Neutrophil (primary cell): ENCODE data around the gene GRIK2.

Experiments
- H3K27ac ChIP-seq: fragments of 200-600 bp; sonication (generic); 2 replicates; pipeline ENCODE4 v1.5.1; 2016; ENCODE audit warnings: mild to moderate bottlenecking, moderate library complexity
- H3K27me3 ChIP-seq: fragments of 200-600 bp; sonication (generic); 2 replicates; pipeline ENCODE4 v1.6.0; 2016; ENCODE audit warnings: mild to moderate bottlenecking
- H3K36me3 ChIP-seq: fragments of 200-600 bp; sonication (generic); 2 replicates; pipeline ENCODE4 v1.5.1; 2017
- H3K4me1 ChIP-seq, 2 experiments: fragments of 200-600 bp in 1 of 2; sonication (generic) in 1 of 2; 1 replicate in 1 of 2; 2 replicates in 1 of 2; pipeline versions ENCODE4 v1.5.1 to v1.6.1; 2013 to 2016; ENCODE audit warnings: low read depth in 1 of 2, low read length in 1 of 2, mild to moderate bottlenecking in 1 of 2, moderate library complexity in 1 of 2; ENCODE audit not compliant: control insufficient read depth in 1 of 2, insufficient read depth in 1 of 2
- H3K4me3 ChIP-seq, 2 experiments: fragments of 200-600 bp in 1 of 2; sonication (generic) in 1 of 2; 1 replicate in 1 of 2; 2 replicates in 1 of 2; pipeline ENCODE4 v1.5.1; 2013 to 2016; ENCODE audit warnings: low read depth in 1 of 2, low read length in 1 of 2, mild to moderate bottlenecking in 1 of 2, moderate library complexity in 1 of 2
- H3K9me3 ChIP-seq: fragments of 200-600 bp; sonication (generic); 2 replicates; pipeline ENCODE4 v1.5.1; 2016
- CTCF ChIP-seq: fragments of 200-600 bp; sonication (generic); IDR thresholded peaks from 2 replicates; pipeline ENCODE4 v1.5.1; 2016; ENCODE audit warnings: antibody characterized with exemption

Gene GRIK2

GRCh38 chr6:101558712-101559111 is 165.2 kb downstream of the GRIK2 start:
- Histone ChIP-seq H3K4me1 (no peaks in the 10 kb centered on the region), H3K4me3 (no peak overlapping the region), H3K27ac (no peak overlapping the region), H3K27me3 (no peaks in the 10 kb centered on the region), H3K36me3 (no peaks in the 10 kb centered on the region), H3K9me3 (no peaks in the 10 kb centered on the region)
- TF ChIP-seq CTCF, result no peak

- no peaks in the 10 kb centered on the region for H3K36me3 ChIP-seq
- H3K4me3 ChIP-seq, result no peak overlapping the region
- H3K9me3 ChIP-seq, result no peaks in the 10 kb centered on the region
- no peaks in the 10 kb centered on the region for H3K4me1 ChIP-seq
- no peak for TF ChIP-seq CTCF
- H3K27ac ChIP-seq, result no peak overlapping the region
- no peaks in the 10 kb centered on the region for H3K27me3 ChIP-seq
Measured at GRCh38 chr6:101572627-101573026, 179.1 kb downstream of the GRIK2 start.

DNA sequence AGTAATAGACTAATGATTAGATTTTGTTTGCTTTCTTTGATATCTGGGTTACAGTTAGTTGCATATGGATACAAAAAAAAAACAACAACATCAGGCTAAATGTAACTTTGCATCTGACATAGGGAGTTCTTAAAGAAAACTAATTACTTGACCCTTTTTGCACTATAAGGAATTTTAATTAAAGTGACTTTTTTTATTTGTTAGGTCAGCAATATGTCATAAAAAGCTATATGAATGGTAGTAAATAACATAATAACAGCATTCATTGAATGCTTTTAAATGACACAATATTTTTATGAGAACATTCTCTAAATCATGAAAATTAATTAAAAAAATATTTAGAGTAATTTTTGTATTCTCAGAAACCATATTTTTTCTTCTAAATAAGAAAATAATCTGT is 183.6 kb downstream of the GRIK2 start:
- no peak for TF ChIP-seq CTCF
- H3K27ac ChIP-seq, result no peak overlapping the region
- H3K36me3 ChIP-seq, result no peaks in the 10 kb centered on the region
- no peaks in the 10 kb centered on the region for H3K27me3 ChIP-seq
- H3K9me3 ChIP-seq, result no peaks in the 10 kb centered on the region
- no peak overlapping the region for H3K4me3 ChIP-seq
- H3K4me1 ChIP-seq, result no peaks in the 10 kb centered on the region

- Histone ChIP-seq H3K27ac (no peak overlapping the region), H3K4me1 (no peaks in the 10 kb centered on the region), H3K27me3 (no peaks in the 10 kb centered on the region), H3K9me3 (no peaks in the 10 kb centered on the region), H3K36me3 (no peaks in the 10 kb centered on the region), H3K4me3 (no peak overlapping the region)
- TF ChIP-seq CTCF, result no peak
Measured at GRCh38 chr6:101578306-101578705, 184.8 kb downstream of the GRIK2 start.

DNA sequence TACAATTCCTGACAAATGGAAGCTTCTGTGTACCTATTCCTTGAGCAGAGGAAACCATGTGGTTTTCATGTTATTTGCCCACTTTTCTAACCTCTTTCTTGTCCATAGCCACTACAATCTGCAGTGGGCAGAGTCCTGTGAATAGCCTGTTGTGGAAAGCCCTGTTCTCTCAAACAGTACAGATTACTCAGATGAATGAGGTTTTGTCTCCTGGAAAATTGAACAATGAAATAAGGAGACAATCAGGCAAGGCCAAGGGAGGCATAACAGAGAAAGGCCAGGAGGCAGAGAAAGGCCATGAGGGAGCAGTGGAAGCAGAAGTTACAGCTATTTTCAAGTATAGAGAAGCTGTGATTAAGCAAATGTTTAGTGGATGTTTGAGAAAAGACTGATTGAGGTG is 189.3 kb downstream of the GRIK2 start:
- no peaks in the 10 kb centered on the region for H3K36me3 ChIP-seq
- TF ChIP-seq CTCF, result no peak
- no peaks in the 10 kb centered on the region for H3K9me3 ChIP-seq
- H3K4me1 ChIP-seq, result no peaks in the 10 kb centered on the region
- no peak overlapping the region for H3K27ac ChIP-seq
- no peak overlapping the region for H3K4me3 ChIP-seq
- H3K27me3 ChIP-seq, result no peaks in the 10 kb centered on the region

GRCh38 chr6:101585501-101585900 is 192.0 kb downstream of the GRIK2 start:
- H3K9me3 ChIP-seq, result no peaks in the 10 kb centered on the region
- no peaks in the 10 kb centered on the region for H3K27me3 ChIP-seq
- TF ChIP-seq CTCF, result no peak
- H3K27ac ChIP-seq, result no peak overlapping the region
- no peaks in the 10 kb centered on the region for H3K4me1 ChIP-seq
- H3K4me3 ChIP-seq, result no peak overlapping the region
- no peaks in the 10 kb centered on the region for H3K36me3 ChIP-seq
